K562 (cell line): ENCODE results near the gene CEP20. TPM values are rescaled to one million over a fixed set of nuclear protein-coding genes. Genes with fewer than 3 reads are reported as not detected.

Source experiments
- BHLHE40 ChIP-seq: IDR thresholded peaks from 2 replicates; pipeline ENCODE4 v1.6.1; 2011; ENCODE audit warnings: low read length, improper control_type of control experiment
- BRF2 ChIP-seq: IDR thresholded peaks from 3 replicates; pipeline ENCODE4 v1.6.1; 2011; ENCODE audit warnings: borderline replicate concordance, mild to moderate bottlenecking; ENCODE audit not compliant: insufficient read length, insufficient read depth
- GABPB2 ChIP-seq: fragments of 250-450 bp; sonication (Bioruptor Pico); conservative IDR thresholded peaks from 2 replicates; pipeline ENCODE4 v1.5.1; 2021; ENCODE audit warnings: mild to moderate bottlenecking
- HCFC1 ChIP-seq: IDR thresholded peaks from 2 replicates; pipeline ENCODE4 v1.6.1; 2012; ENCODE audit warnings: low read depth, low read length, improper control_type of control experiment
- KDM4B ChIP-seq, 2 experiments: fragments of 450-650 bp in 1 of 2; sonication (generic) in 1 of 2; IDR thresholded peaks; 2 replicates each; pipeline ENCODE4 v1.6.1; 2016 to 2017; ENCODE audit warnings: borderline replicate concordance in 2 of 2, antibody characterized with exemption in 1 of 2, low read depth in 1 of 2, mild to moderate bottlenecking in 1 of 2
- MAZ ChIP-seq, 2 experiments: fragments of 450-650 bp in 1 of 2; sonication (generic) in 1 of 2; formaldehyde crosslinking; IDR thresholded peaks in 1 of 2; conservative IDR thresholded peaks in 1 of 2; 2 replicates each; pipeline versions ENCODE4 v1.4.0 to v1.5.0; 2020; ENCODE audit warnings: mild to moderate bottlenecking in 1 of 2, missing genetic modification reagents in 1 of 2
- MCM5 ChIP-seq: fragments of 450-650 bp; IDR thresholded peaks from 2 replicates; pipeline ENCODE4 v1.6.1; 2016; ENCODE audit warnings: low read depth
- NKRF ChIP-seq: fragments of 450-650 bp; IDR thresholded peaks from 2 replicates; pipeline ENCODE4 v1.6.1; 2016; ENCODE audit warnings: borderline replicate concordance
- RBM39 ChIP-seq: fragments of 200-400 bp; formaldehyde crosslinking; optimal IDR thresholded peaks from 2 replicates; pipeline ENCODE3; 2018; ENCODE audit warnings: low read depth, low read length
- REST ChIP-seq, 2 experiments: fragments of 450-650 bp; formaldehyde crosslinking in 1 of 2; IDR thresholded peaks; 2 replicates each; pipeline versions ENCODE4 v1.4.0 to v1.6.1; 2014 to 2020; ENCODE audit warnings: mild to moderate bottlenecking in 2 of 2, borderline replicate concordance in 1 of 2, low read depth in 1 of 2
- STAG1 ChIP-seq: sonication (generic); formaldehyde crosslinking; IDR thresholded peaks from 2 replicates; pipeline ENCODE4 v1.5.0; 2020; ENCODE audit warnings: missing genetic modification reagents, borderline replicate concordance
- ZBTB1 ChIP-seq: sonication (generic); formaldehyde crosslinking; IDR thresholded peaks from 2 replicates; pipeline ENCODE4 v1.8.1; 2023; ENCODE audit warnings: missing genetic modification reagents, low read depth, mild to moderate bottlenecking, borderline replicate concordance
- ZEB2 ChIP-seq: fragments of 450-650 bp; IDR thresholded peaks from 2 replicates; pipeline ENCODE4 v1.6.1; 2016
- ZNF277 ChIP-seq: fragments of 250-450 bp; sonication (Bioruptor Pico); IDR thresholded peaks from 2 replicates; pipeline ENCODE4 v1.8.0; 2022; ENCODE audit warnings: inconsistent platforms, mild to moderate bottlenecking, moderate library complexity, borderline replicate concordance
- ZNF57 ChIP-seq: fragments of 450-650 bp; formaldehyde crosslinking; IDR thresholded peaks from 2 replicates; pipeline ENCODE4 v1.4.0; 2020; ENCODE audit warnings: mild to moderate bottlenecking, moderate library complexity
- ZNF830 ChIP-seq: fragments of 250-450 bp; sonication (Bioruptor Pico); IDR thresholded peaks from 2 replicates; pipeline ENCODE4 v1.5.0; 2021; ENCODE audit warnings: mild to moderate bottlenecking
- polyA plus RNA-seq, 8 experiments: library from polyadenylated mRNA; depleted of rRNA in 4 of 8; stranded (reverse) in 5 of 8; unstranded in 3 of 8; fragments of >200 nt; fragmentation: Nextera tagmentation in 2 of 8; fragmentation: Illumina TruSeq in 1 of 8; extraction: Ambion mirVana in 2 of 8; extraction: Trizol in 1 of 8; gene quantifications; 2 replicates each; pipeline versions ENCODE4 v1.2.1 to v1.2.3, GENCODE V29; 2011 to 2014; ENCODE audit warnings: inconsistent platforms in 1 of 8, missing spikeins in 1 of 8
- total RNA-seq, 7 experiments: library from RNA; depleted of rRNA in 6 of 7; stranded (reverse); fragments of >200 nt in 6 of 7; fragmentation: Illumina TruSeq in 2 of 7; extraction: Trizol in 2 of 7; gene quantifications; 2 replicates each; pipeline versions ENCODE4 v1.2.1 to v1.2.3, GENCODE V29; 2011 to 2021; ENCODE audit warnings: low replicate concordance in 1 of 7

The CEP20 gene
- total and polyA plus RNA-seq, 9 of the 15 experiments (the other 6 are each of a cell fraction or from before 2014, with no cell fraction given), result 41.3 to 150 (median 104) TPM

- peak; percentile 39; the same call in 1 of the 2 replicates for TF ChIP-seq NKRF
- TF ChIP-seq ZEB2, result no peak
- TF ChIP-seq REST (IDR thresholded peaks at IDR 0.05; ENCODE audit: borderline replicate concordance), result no peak
- TF ChIP-seq REST (CRISPR knock-in tag; IDR thresholded peaks at IDR 0.05; ENCODE audit: low read depth), result no peak
- TF ChIP-seq HCFC1, result no peak
- TF ChIP-seq KDM4B (IDR thresholded peaks at IDR 0.05; ENCODE audit: borderline replicate concordance in 2 of 2, low read depth in 1 of 2), result no peak
- no peak for TF ChIP-seq BRF2
- no peak for TF ChIP-seq ZNF277 (CRISPR knock-in tag)
- no peak for TF ChIP-seq GABPB2 (CRISPR knock-in tag)
- no peak for TF ChIP-seq ZNF830 (CRISPR knock-in tag)
- TF ChIP-seq ZNF57, result no peak
- no peak for TF ChIP-seq STAG1 (CRISPR knock-in tag)
- no peak for TF ChIP-seq MAZ (CRISPR knock-in tag; conservative IDR thresholded peaks at IDR 0.05 in 1 of 2, IDR thresholded peaks at IDR 0.05 in 1 of 2)
- no peak for TF ChIP-seq RBM39
- no peak for TF ChIP-seq ZBTB1 (CRISPR knock-in tag)
- no peak for TF ChIP-seq MCM5
- TF ChIP-seq BHLHE40, result no peak
Measured at GRCh38 chr16:15897834-15898254, 9.4 kb upstream of the CEP20 start (continued).
